ENCODE data around the gene FERD3L. TPM values are rescaled to one million over a fixed set of nuclear protein-coding genes. Genes with fewer than 3 reads are reported as not detected.

Gene FERD3L
- total and polyA plus RNA-seq, 2 experiments from 2014 or later = not detected

GRCh38 chr7:19181634-19182033 lies 36.4 kb upstream of the FERD3L start:
- H3K4me2 ChIP-seq = no peak overlapping the region
- H3K27me3 Mint-ChIP-seq (ENCODE audit: insufficient read depth, low read depth, poor library complexity) = peaks cover 2% of the 10 kb centered on the region

More at GRCh38 chr7:19181634-19182033, 36.4 kb upstream of the FERD3L start:
- Histone ChIP-seq H3K27ac (ENCODE audit: low read depth) (no peak overlapping the region), H3K4me3 (no peak overlapping the region), H3K27me3 (ENCODE audit: insufficient read depth) (no peaks in the 10 kb centered on the region), H3K36me3 (ENCODE audit: insufficient read depth) (no peaks in the 10 kb centered on the region), H3F3A (replicated peaks; ENCODE audit: low read depth) (no peaks in the 10 kb centered on the region), H3K4me1 (ENCODE audit: insufficient read depth) (no peaks in the 10 kb centered on the region), H3K79me2 (replicated peaks; ENCODE audit: insufficient read depth) (no peaks in the 10 kb centered on the region), H3K9me2 (ENCODE audit: insufficient read depth) (0 out of 2 replicates have a peak, but pooled peaks cover 3% of the 10 kb centered on the region), H4K20me1 (replicated peaks; ENCODE audit: insufficient read depth) (no peaks in the 10 kb centered on the region), H2AFZ (no peak overlapping the region)
- Mint-ChIP-seq H3K4me1 (no peaks in the 10 kb centered on the region), H3K27ac (no peak overlapping the region), H3K9me3 (no peaks in the 10 kb centered on the region), H3K4me3 (no peak overlapping the region), H3K36me3 (ENCODE audit: low read depth) (no peaks in the 10 kb centered on the region)
- no peak for DNase-seq (ENCODE audit: low spot score)
- TF ChIP-seq EZH2 (IDR thresholded peaks at IDR 0.05; ENCODE audit: low read depth, unreplicated experiment) (no peak), CTCF (conservative IDR thresholded peaks at IDR 0.05; ENCODE audit: low read depth in 2 of 2) (no peak), JUNB (IDR thresholded peaks at IDR 0.05; ENCODE audit: unreplicated experiment) (no peak), ZNF331 (CRISPR knock-in tag; IDR thresholded peaks at IDR 0.05; ENCODE audit: low read depth) (no peak), ZNF462 (CRISPR knock-in tag; IDR thresholded peaks at IDR 0.05) (no peak), NANOG (IDR thresholded peaks at IDR 0.05; ENCODE audit: borderline replicate concordance) (no peak), POLR2AphosphoS5 (IDR thresholded peaks at IDR 0.05; ENCODE audit: low read depth) (no peak), ETS1 (IDR thresholded peaks at IDR 0.05) (no peak), STAT1 (IDR thresholded peaks at IDR 0.05; ENCODE audit: unreplicated experiment) (no peak), EZH2phosphoT487 (IDR thresholded peaks at IDR 0.05; ENCODE audit: unreplicated experiment) (no peak), REST (IDR thresholded peaks at IDR 0.05; ENCODE audit: unreplicated experiment) (no peak), CREB1 (CRISPR knock-in tag; IDR thresholded peaks at IDR 0.05; ENCODE audit: low read depth) (no peak)
- ATAC-seq = no peak
